SK-N-MC (cell line): ENCODE measurements around the gene SMARCD1.

Source experiments
- DNase-seq: peaks from one replicate; pipeline ENCODE4 v3.0.0-alpha.2; 2011; ENCODE audit warnings: low read depth, low spot score
- H3K27ac ChIP-seq: fragments of 200-600 bp; sonication (generic); 2 replicates; pipeline ENCODE4 v1.5.1; 2016; ENCODE audit warnings: mixed run types
- H3K36me3 ChIP-seq: fragments of 200-600 bp; sonication (generic); 2 replicates; pipeline ENCODE4 v1.6.1; 2017; ENCODE audit warnings: antibody characterized with exemption, low read length, mixed read lengths; ENCODE audit not compliant: insufficient read depth
- H3K4me3 ChIP-seq: fragments of 200-600 bp; sonication (generic); 2 replicates; pipeline ENCODE4 v1.5.1; 2016
- H3K9ac ChIP-seq: fragments of 200-600 bp; sonication (generic); 2 replicates; pipeline ENCODE4 v1.8.0; 2017; ENCODE audit warnings: mixed run types, mixed read lengths; ENCODE audit not compliant: insufficient read length
- H3K9me3 ChIP-seq: fragments of 200-600 bp; sonication (generic); 2 replicates; pipeline ENCODE4 v1.6.1; 2017; ENCODE audit warnings: low read depth, mild to moderate bottlenecking, antibody characterized with exemption, low read length, moderate library complexity, mixed read lengths
- EZH2 ChIP-seq: fragments of 200-600 bp; sonication (generic); IDR thresholded peaks from one replicate; pipeline ENCODE4 v1.6.1; 2017; ENCODE audit warnings: antibody characterized with exemption
- FOXP2 ChIP-seq: optimal IDR thresholded peaks from 2 replicates; pipeline ENCODE3; 2011; ENCODE audit warnings: mild to moderate bottlenecking, moderate library complexity; ENCODE audit not compliant: insufficient read depth; ENCODE audit errors: extremely low read length, control extremely low read depth
- POLR2AphosphoS5 ChIP-seq: IDR thresholded peaks from 2 replicates; pipeline ENCODE4 v1.6.1; 2012; ENCODE audit warnings: mild to moderate bottlenecking, low read depth, low read length, borderline replicate concordance

Gene SMARCD1

GRCh38 chr12:50088577-50089335 lies 3.6 kb downstream of the SMARCD1 start:
- H3K4me3 ChIP-seq = no peak overlapping the region
- TF ChIP-seq FOXP2 (no peak), EZH2 (no peak), POLR2AphosphoS5 (no peak)
- H3K9ac ChIP-seq = no peak overlapping the region
- DNase-seq = no peak
- peaks cover 69% of the 10 kb centered on the region for H3K36me3 ChIP-seq
- H3K27ac ChIP-seq = no peak overlapping the region
- no peaks in the 10 kb centered on the region for H3K9me3 ChIP-seq

- H3K27ac ChIP-seq = no peak overlapping the region
- no peak for TF ChIP-seq FOXP2
- TF ChIP-seq EZH2 = no peak
- TF ChIP-seq POLR2AphosphoS5 = no peak
- no peak for DNase-seq
- H3K9ac ChIP-seq = no peak overlapping the region
- peaks cover 78% of the 10 kb centered on the region for H3K36me3 ChIP-seq
- no peak overlapping the region for H3K4me3 ChIP-seq
- H3K9me3 ChIP-seq = no peaks in the 10 kb centered on the region
These were observed 4.6 kb downstream of the SMARCD1 start for GRCh38 chr12:50089730-50090129.

GRCh38 chr12:50090391-50090790 lies 5.2 kb downstream of the SMARCD1 start:
- no peaks in the 10 kb centered on the region for H3K9me3 ChIP-seq
- no peak overlapping the region for H3K9ac ChIP-seq
- H3K4me3 ChIP-seq = no peak overlapping the region
- peaks cover 85% of the 10 kb centered on the region for H3K36me3 ChIP-seq
- no peak for TF ChIP-seq POLR2AphosphoS5
- no peak for TF ChIP-seq FOXP2
- no peak for TF ChIP-seq EZH2
- no peak for DNase-seq
- H3K27ac ChIP-seq = no peak overlapping the region

- H3K36me3 ChIP-seq = peaks cover 76% of the 10 kb centered on the region
- no peak for TF ChIP-seq EZH2
- no peaks in the 10 kb centered on the region for H3K9me3 ChIP-seq
- DNase-seq = no peak
- no peak overlapping the region for H3K4me3 ChIP-seq
- H3K27ac ChIP-seq = no peak overlapping the region
- no peak overlapping the region for H3K9ac ChIP-seq
These were observed 12.8 kb downstream of the SMARCD1 start for GRCh38 chr12:50097952-50098351.

GRCh38 chr12:50099302-50100008 lies 14.3 kb downstream of the SMARCD1 start:
- Histone ChIP-seq H3K4me3 (no peak overlapping the region), H3K9me3 (no peaks in the 10 kb centered on the region), H3K36me3 (peaks cover 64% of the 10 kb centered on the region), H3K9ac (no peak overlapping the region), H3K27ac (no peak overlapping the region)
- no peak for TF ChIP-seq EZH2
- TF ChIP-seq POLR2AphosphoS5 = no peak
- no peak for TF ChIP-seq FOXP2
- DNase-seq = no peak

- Histone ChIP-seq H3K9me3 (no peaks in the 10 kb centered on the region), H3K36me3 (peaks cover 53% of the 10 kb centered on the region), H3K27ac (peak overlapping the region; percentile 36; the same call in 1 of the 2 replicates), H3K9ac (no peak overlapping the region), H3K4me3 (no peak overlapping the region)
- no peak for DNase-seq
- TF ChIP-seq EZH2 (no peak), FOXP2 (no peak), POLR2AphosphoS5 (no peak)
These were observed 15.4 kb downstream of the SMARCD1 start for GRCh38 chr12:50100561-50100960.

- TF ChIP-seq POLR2AphosphoS5 (no peak), EZH2 (no peak), FOXP2 (no peak)
- H3K36me3 ChIP-seq = peaks cover 42% of the 10 kb centered on the region
- H3K27ac ChIP-seq = 0 out of 2 replicates have a peak overlapping the region, but pooled peaks have one; percentile 73
- no peak overlapping the region for H3K4me3 ChIP-seq
- no peaks in the 10 kb centered on the region for H3K9me3 ChIP-seq
- no peak overlapping the region for H3K9ac ChIP-seq
- DNase-seq = no peak
These were observed 16.5 kb downstream of the SMARCD1 start for GRCh38 chr12:50101663-50102062.

- Histone ChIP-seq H3K9ac (no peak overlapping the region), H3K27ac (0 out of 2 replicates have a peak overlapping the region, but pooled peaks have one; percentile 9), H3K4me3 (no peak overlapping the region), H3K36me3 (peaks cover 37% of the 10 kb centered on the region; the same call in 1 of the 2 replicates), H3K9me3 (no peaks in the 10 kb centered on the region)
- DNase-seq = no peak
- no peak for TF ChIP-seq EZH2
These were observed 17.0 kb downstream of the SMARCD1 start for GRCh38 chr12:50102131-50102531.
